ENCODE measurements around the gene BMP7.
"Not testable (repeated sequence)": the region's sequence is repeated elsewhere in the genome, so short reads cannot be mapped to it uniquely, and the experiment has no call there.

BMP7 gene

GRCh38 chr20:57163041-57163440 is 103.4 kb downstream of the BMP7 start:
- no peak for DNase-seq

GRCh38 chr20:57162362-57162652 is 104.1 kb downstream of the BMP7 start:
- no peak for DNase-seq

- no peak for DNase-seq
Observed at GRCh38 chr20:57161478-57162361, 104.7 kb downstream of the BMP7 start.

- DNase-seq, result no peak
Observed at GRCh38 chr20:57160985-57161384, 105.5 kb downstream of the BMP7 start.

- DNase-seq, result no peak
Observed at GRCh38 chr20:57159945-57160610, 106.4 kb downstream of the BMP7 start.

- DNase-seq, result no peak
Observed at GRCh38 chr20:57159193-57159851, 107.1 kb downstream of the BMP7 start.

GRCh38 chr20:57158474-57158873 is 108.0 kb downstream of the BMP7 start:
- no peak for DNase-seq

GRCh38 chr20:57157787-57158186 is 108.7 kb downstream of the BMP7 start:
- not testable (repeated sequence) for DNase-seq

GRCh38 chr20:57157106-57157691 is 109.2 kb downstream of the BMP7 start:
- DNase-seq, result no peak

- no peak for DNase-seq
Observed at GRCh38 chr20:57156011-57156729, 110.3 kb downstream of the BMP7 start.

- DNase-seq, result no peak
Observed at GRCh38 chr20:57155415-57155814, 111.0 kb downstream of the BMP7 start.

GRCh38 chr20:57153238-57153905 is 113.1 kb downstream of the BMP7 start:
- DNase-seq, result no peak

- no peak for DNase-seq
Observed at GRCh38 chr20:57152557-57152956, 113.9 kb downstream of the BMP7 start.

GRCh38 chr20:57150559-57150958 is 115.9 kb downstream of the BMP7 start:
- no peak for DNase-seq

- DNase-seq, result no peak
Observed at GRCh38 chr20:57148263-57148662, 118.2 kb downstream of the BMP7 start.

- DNase-seq, result no peak
Observed at GRCh38 chr20:57147185-57147584, 119.3 kb downstream of the BMP7 start.

GRCh38 chr20:57146155-57146554 is 120.3 kb downstream of the BMP7 start:
- DNase-seq, result no peak

GRCh38 chr20:57145089-57145631 is 121.3 kb downstream of the BMP7 start:
- DNase-seq, result no peak

- no peak for DNase-seq
Observed at GRCh38 chr20:57143173-57143572, 123.3 kb downstream of the BMP7 start.

- no peak for DNase-seq
Observed at GRCh38 chr20:57142667-57143066, 123.8 kb downstream of the BMP7 start.

GRCh38 chr20:57141492-57141891 is 124.9 kb downstream of the BMP7 start:
- DNase-seq, result no peak

- DNase-seq, result no peak
Observed at GRCh38 chr20:57140416-57140965, 126.0 kb downstream of the BMP7 start.
